Stimulated activated CD8-positive, alpha-beta memory T cell treated with anti-CD3 and anti-CD28 coated beads, Interleukin-7, amount 100 ng/mL, for 4 hours (primary cell): ENCODE data around the gene SNCG.
"Not testable (repeated sequence)": the region's sequence is repeated elsewhere in the genome, so short reads cannot be mapped to it uniquely, and the experiment has no call there.

Experiments used
- DNase-seq, 2 donors: peaks; one replicate each; pipeline ENCODE4 v3.0.0-alpha.2; 2020; ENCODE audit warnings: low read depth in 2 of 2

The SNCG gene

GRCh38 chr10:86976362-86977056, 18.1 kb downstream of the SNCG start:
- DNase-seq, result no peak

DNA sequence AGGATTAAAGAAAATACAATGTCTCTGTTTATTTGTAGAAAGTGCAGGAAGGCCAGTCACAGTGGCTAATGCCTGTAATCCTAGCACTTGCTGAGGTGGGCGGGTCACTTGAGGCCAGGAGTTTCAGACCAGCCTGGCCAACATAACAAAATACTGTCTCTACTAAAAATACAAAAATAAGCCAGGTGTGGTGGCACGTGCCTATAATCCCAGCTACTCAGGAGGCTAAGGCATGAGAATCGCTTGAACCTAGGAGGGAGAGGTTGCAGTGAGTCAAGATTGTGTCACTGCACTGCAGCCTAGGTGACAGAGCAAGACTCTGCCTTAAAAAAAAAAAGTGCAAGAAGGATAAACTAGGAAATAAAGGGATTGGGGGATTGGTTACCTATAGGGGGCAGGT, 20.1 kb downstream of the SNCG start:
- not testable (repeated sequence) for DNase-seq

- no peak for DNase-seq
Observed at GRCh38 chr10:86979296-86979818, 21.0 kb downstream of the SNCG start.

DNA sequence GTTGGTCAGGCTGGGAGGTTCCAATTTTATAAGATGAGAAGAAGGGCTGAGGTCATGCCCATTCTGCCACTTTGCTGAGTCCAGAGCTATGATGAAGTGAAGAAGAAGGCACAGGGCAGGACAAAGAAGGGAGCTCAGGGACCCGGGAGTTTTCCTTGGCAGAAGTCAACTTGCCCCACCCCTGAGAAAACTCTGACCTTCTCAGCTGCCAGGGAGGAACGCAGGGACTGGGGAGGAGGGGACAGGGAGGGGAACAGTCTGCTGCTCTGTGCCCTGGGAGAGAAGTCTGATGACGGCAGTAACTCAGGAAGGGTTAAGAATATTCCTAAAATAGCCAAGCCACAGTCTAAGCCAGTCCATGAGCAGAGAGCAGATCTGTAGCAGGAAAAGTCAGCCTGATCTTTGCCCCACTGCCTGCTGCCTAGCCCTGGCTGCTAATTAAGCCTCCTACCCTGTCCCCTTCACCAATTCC, 21.6 kb downstream of the SNCG start:
- DNase-seq, result no peak

- DNase-seq, result not testable (repeated sequence)
Observed at GRCh38 chr10:86981020-86981419, 22.6 kb downstream of the SNCG start.

DNA sequence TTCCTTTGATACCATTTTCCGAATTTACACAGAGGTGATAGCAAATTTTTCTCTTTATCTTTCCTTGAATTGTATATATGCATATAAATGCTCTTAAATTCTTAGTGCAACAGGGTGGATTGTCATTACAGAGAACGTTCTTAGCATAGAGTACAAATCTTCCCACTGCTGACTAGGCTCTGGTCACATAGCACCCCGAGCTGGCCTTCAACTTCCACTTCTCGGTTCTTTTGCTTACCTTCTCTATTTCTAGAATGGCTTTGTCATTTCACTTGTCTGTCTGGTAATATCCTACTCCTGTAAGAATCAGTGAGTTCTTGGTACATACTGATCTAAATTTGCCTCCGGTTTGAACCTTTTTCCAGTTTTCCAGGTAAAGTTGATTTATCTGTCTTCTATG, 23.3 kb downstream of the SNCG start:
- no peak for DNase-seq

- DNase-seq, result not testable (repeated sequence)
Observed at GRCh38 chr10:86984498-86984897, 26.1 kb downstream of the SNCG start.

GRCh38 chr10:86988520-86988919, 30.1 kb downstream of the SNCG start:
- no peak for DNase-seq

DNA sequence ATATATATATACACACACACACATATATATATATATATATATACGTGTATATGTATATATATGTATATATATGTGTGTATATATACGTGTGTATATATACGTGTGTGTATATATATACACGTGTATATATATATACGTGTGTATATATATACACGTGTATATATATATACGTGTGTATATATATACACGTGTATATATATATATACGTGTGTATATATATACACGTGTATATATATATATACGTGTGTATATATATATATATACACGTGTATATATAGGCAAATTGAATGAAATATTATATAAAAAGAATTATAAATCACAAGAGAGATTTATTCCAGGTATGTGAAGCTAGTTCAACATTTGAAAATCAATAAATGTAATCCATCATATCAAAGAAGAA, 33.0 kb downstream of the SNCG start:
- not testable (repeated sequence) for DNase-seq

DNA sequence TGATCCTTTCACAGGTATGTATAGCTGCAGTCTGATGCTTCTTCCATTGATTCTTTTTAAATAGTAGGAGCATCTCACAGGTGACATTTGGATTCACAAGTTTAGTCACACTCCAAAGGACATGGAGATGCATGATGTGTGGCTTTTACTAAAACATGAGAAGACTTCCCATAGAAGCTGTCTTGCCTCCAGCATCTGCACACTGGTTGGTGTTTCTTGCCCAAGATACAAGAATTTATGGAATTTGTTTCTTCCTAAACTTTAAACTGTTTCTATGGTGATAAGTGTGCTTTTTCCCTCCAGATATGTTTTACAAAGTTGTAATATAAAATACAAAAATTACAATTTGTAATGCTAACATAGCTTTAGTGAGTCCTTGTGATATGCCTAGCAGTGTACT, 34.1 kb downstream of the SNCG start:
- no peak for DNase-seq

DNA sequence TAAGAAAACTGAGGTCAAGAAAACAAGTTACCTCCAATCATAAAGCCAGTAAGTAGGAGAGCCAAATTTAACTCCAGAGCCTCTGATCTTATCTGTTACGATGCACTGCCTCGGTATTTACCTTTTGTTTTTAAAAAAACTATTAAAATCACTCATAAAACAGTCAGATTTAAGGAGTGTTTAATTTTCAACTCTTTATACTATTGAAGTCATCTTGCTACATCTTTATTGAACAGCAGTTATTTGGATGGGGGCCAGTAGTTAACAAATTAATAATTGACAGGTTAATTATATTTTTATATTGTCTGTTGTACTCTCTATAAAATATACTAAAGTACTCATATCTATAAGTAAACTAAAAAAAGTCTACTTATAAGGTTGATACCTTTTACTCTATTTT, 34.5 kb downstream of the SNCG start:
- no peak for DNase-seq

DNA sequence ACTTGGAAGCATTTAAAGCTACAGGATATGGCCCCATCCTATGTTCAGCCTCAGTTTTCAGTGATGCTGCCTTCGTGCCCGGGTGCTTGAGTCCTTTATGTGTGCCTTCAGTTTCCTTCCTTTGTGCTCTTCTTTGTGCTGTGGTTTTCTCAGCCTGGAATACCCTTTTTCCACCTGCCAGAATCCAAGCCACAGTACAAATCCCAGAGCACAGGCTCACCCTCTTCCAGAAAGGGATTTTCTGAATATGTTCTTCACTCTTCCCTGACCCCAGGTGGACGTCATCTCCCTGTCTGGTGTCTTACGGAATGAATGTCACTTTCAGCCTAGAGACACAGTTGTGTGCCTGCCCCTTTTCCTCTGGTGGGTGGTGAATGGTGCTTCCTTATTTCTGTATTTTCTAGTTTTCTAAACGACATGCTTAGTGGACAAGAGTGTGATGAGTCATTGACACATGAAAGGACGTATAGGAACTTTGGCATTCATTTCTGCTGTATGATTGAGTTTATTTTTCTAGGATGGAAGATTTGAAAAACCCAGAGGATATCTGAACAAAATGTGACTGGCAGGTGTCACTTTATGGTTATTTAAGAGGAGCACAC, 41.5 kb downstream of the SNCG start:
- not testable (repeated sequence) for DNase-seq

GRCh38 chr10:87000491-87000890, 42.1 kb downstream of the SNCG start:
- DNase-seq, result no peak

- not testable (repeated sequence) for DNase-seq
Observed at GRCh38 chr10:87007124-87007523, 48.7 kb downstream of the SNCG start.

GRCh38 chr10:87007674-87008073, 49.3 kb downstream of the SNCG start:
- DNase-seq, result not testable (repeated sequence)

- DNase-seq, result not testable (repeated sequence)
Observed at GRCh38 chr10:87008303-87008702, 49.9 kb downstream of the SNCG start.

- not testable (repeated sequence) for DNase-seq
Observed at GRCh38 chr10:87009134-87009696, 50.8 kb downstream of the SNCG start.
